Esophagus muscularis mucosa (tissue), 4 donors: ENCODE data around the gene BIN1. TPM values are rescaled to one million over a fixed set of nuclear protein-coding genes. Genes with fewer than 3 reads are reported as not detected.
A peak's percentile ranks its signal among the peaks of the same experiment; 100 is the strongest.

Experiments used
- DNase-seq: peaks from one replicate; pipeline ENCODE4 v3.0.0-alpha.2; 2017; ENCODE audit errors: extremely low spot score
- H3K27ac ChIP-seq, 4 donors: fragments of 200-600 bp; sonication (generic); replicated peaks in 1 of 4; 1 replicate in 3 of 4; 2 replicates in 1 of 4; pipeline ENCODE4 v1.5.1; 2016 to 2019; ENCODE audit warnings: mild to moderate bottlenecking in 1 of 4
- H3K27me3 ChIP-seq, 4 donors: fragments of 200-600 bp; sonication (generic); one replicate each; pipeline versions ENCODE4 v1.5.1 to v1.6.0; 2016 to 2019
- H3K36me3 ChIP-seq, 4 donors: fragments of 200-600 bp; sonication (generic); one replicate each; pipeline ENCODE4 v1.5.1; 2016 to 2019
- H3K4me1 ChIP-seq, 4 donors: fragments of 200-600 bp; sonication (generic); one replicate each; pipeline ENCODE4 v1.5.1; 2016 to 2019
- H3K4me3 ChIP-seq, 4 donors: fragments of 200-600 bp; sonication (generic); 1 replicate in 2 of 4; 2 replicates in 2 of 4; pipeline ENCODE4 v1.5.1; 2016 to 2019; ENCODE audit warnings: mild to moderate bottlenecking in 4 of 4, moderate library complexity in 1 of 4
- H3K9me3 ChIP-seq, 4 donors: fragments of 200-600 bp; sonication (generic); 1 replicate in 3 of 4; 2 replicates in 1 of 4; pipeline ENCODE4 v1.5.1; 2016 to 2019
- CTCF ChIP-seq, 3 experiments: fragments of 200-600 bp in 2 of 3; fragments of 450-650 bp in 1 of 3; sonication (generic) in 2 of 3; IDR thresholded peaks; one replicate each; pipeline ENCODE4 v1.5.1; 2017 to 2019; ENCODE audit warnings: antibody characterized with exemption in 3 of 3, mild to moderate bottlenecking in 2 of 3, moderate library complexity in 1 of 3
- EP300 ChIP-seq: sonication (generic); formaldehyde crosslinking; IDR thresholded peaks from one replicate; pipeline ENCODE4 v1.6.1; 2017; ENCODE audit warnings: antibody characterized with exemption
- POLR2A ChIP-seq: fragments of 450-650 bp; IDR thresholded peaks from one replicate; pipeline ENCODE4 v1.6.1; 2017; ENCODE audit warnings: antibody characterized with exemption, moderate library complexity, mild to moderate bottlenecking, low read depth
- POLR2AphosphoS5 ChIP-seq, 2 donors: sonication (generic); formaldehyde crosslinking; IDR thresholded peaks; one replicate each; pipeline ENCODE4 v1.6.1; 2017; ENCODE audit warnings: antibody characterized with exemption in 2 of 2
- WGBS: methylation state at CpG from one replicate; pipeline ENCODE4 v1.1.5; 2018; 5-methylcytosine and 5-hydroxymethylcytosine counted together
- intact Hi-C: fragments of 100-400 bp; cut with DNase I; formaldehyde crosslinking; loops from one replicate; pipeline ENCODE4 v1.15.1; 2023
- total RNA-seq, 4 donors: library from RNA; depleted of rRNA; stranded (reverse); fragments of >200 nt; gene quantifications; one replicate each; pipeline versions ENCODE4 v1.1.0 to v1.2.1, GENCODE V29; 2016

BIN1 gene
- total RNA-seq, 4 donors from 2014 or later, result 32.4 to 78.2 (median 50.2) TPM

DNA sequence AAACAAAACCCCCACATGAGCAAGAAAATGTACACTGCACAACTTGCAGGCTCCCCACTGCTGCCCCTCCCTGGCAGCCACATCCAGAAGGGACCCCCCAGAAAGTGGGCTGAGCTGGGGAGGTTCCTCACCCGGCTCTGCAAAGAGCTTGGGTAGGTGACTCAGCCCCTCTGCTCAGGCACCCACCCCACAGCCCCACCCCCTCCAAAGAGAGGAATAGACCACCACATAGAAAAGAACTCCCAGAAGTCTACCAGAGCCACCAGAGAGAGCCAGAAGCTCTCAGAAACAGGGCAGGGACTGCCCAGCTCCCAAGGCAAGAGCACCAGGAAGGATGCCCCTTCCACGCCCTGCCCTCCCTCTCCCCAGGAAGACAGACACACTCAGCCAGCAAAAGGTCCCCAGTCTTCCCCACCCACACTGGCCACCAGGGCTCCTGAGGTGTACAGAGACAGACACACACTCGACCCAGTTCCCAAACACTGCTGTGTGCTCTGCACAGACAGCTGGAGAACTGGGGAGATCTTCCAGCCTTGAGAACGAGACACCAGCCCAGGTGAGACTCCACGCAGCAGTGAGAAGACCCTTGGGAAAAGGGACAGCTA lies 28.2 kb downstream of the BIN1 start:
- no CpG with 5 or more reads among the region's 5 CpGs for WGBS
- TF ChIP-seq POLR2AphosphoS5 (IDR thresholded peaks at IDR 0.05) (no peak), POLR2A (no peak), CTCF (IDR thresholded peaks at IDR 0.05) (no peak), EP300 (no peak)
- H3K36me3 ChIP-seq, result no peaks in the 10 kb centered on the region
- H3K4me3 ChIP-seq, result no peak overlapping the region
- DNase-seq, result no peak
- no peak overlapping the region for H3K27ac ChIP-seq
- peaks cover 19 to 76% (median 63%) of the 10 kb centered on the region in 4 donors for H3K4me1 ChIP-seq
- H3K27me3 ChIP-seq, result no peaks in the 10 kb centered on the region
- no peaks in the 10 kb centered on the region for H3K9me3 ChIP-seq
- intact Hi-C loops, result no loop called here

- intact Hi-C loops, result no loop called here
- peaks cover 0 to 3% (median 0%) of the 10 kb centered on the region in 4 donors for H3K36me3 ChIP-seq
- H3K4me1 ChIP-seq, result peaks cover 19 to 73% (median 58%) of the 10 kb centered on the region in 4 donors
- H3K9me3 ChIP-seq, result no peaks in the 10 kb centered on the region
- TF ChIP-seq CTCF (IDR thresholded peaks at IDR 0.05) (no peak), EP300 (no peak), POLR2A (no peak), POLR2AphosphoS5 (IDR thresholded peaks at IDR 0.05) (no peak)
- no peak overlapping the region for H3K4me3 ChIP-seq
- peak overlapping the region in 1 of 4 donors; percentile 27 for H3K27ac ChIP-seq
- DNase-seq, result no peak
- 80% methylated on average over 3 of the region's 5 CpGs for WGBS
- H3K27me3 ChIP-seq, result no peaks in the 10 kb centered on the region
Measured at GRCh38 chr2:127078028-127078427, 28.9 kb downstream of the BIN1 start.

- Histone ChIP-seq H3K27ac (peak overlapping the region in 2 of 4 donors; percentile 13 to 27), H3K4me3 (no peak overlapping the region), H3K27me3 (no peaks in the 10 kb centered on the region), H3K36me3 (peaks cover 0 to 13% (median under 1%) of the 10 kb centered on the region in 4 donors), H3K9me3 (no peaks in the 10 kb centered on the region), H3K4me1 (peaks cover 14 to 67% (median 49%) of the 10 kb centered on the region in 4 donors)
- TF ChIP-seq POLR2A, result no peak
- no peak for TF ChIP-seq EP300
- no peak for DNase-seq
- intact Hi-C loops, result no loop called here
- WGBS, result 94% methylated on average over 6 of the region's 11 CpGs
Measured at GRCh38 chr2:127076924-127077323, 30.0 kb downstream of the BIN1 start.

DNA sequence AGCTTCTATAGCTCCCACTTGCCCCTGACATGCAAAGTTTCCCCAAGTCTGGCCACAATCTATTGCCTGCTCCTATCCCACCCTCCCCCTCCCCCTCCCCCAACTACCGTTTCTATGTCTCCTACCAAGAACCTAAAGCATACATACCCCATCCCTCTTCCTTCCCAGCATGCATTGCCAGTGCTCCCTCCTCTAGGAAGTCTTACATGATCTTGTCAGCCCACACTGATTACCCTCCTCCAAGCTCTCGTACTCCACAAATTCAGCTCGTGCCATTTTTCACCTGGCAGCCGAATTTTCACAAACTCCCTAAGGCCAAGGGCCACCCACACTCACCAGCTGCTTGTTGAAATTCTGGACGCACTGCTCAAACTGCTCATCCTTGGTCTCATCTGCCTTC lies 30.7 kb downstream of the BIN1 start:
- H3K4me3 ChIP-seq, result no peak overlapping the region
- no peaks in the 10 kb centered on the region for H3K9me3 ChIP-seq
- TF ChIP-seq CTCF (IDR thresholded peaks at IDR 0.05), result no peak
- TF ChIP-seq POLR2A, result no peak
- TF ChIP-seq EP300, result no peak
- TF ChIP-seq POLR2AphosphoS5 (IDR thresholded peaks at IDR 0.05), result no peak
- H3K27me3 ChIP-seq, result no peaks in the 10 kb centered on the region
- intact Hi-C loops, result no loop called here
- peaks cover 0 to 16% (median 1%) of the 10 kb centered on the region in 4 donors for H3K36me3 ChIP-seq
- 90% methylated on average over 5 of the region's 5 CpGs for whole genome bisulfite sequencing
- no peak for DNase-seq
- H3K4me1 ChIP-seq, result peaks cover 10 to 60% (median 44%) of the 10 kb centered on the region in 4 donors
- peak overlapping the region in 2 of 4 donors; percentile 13 to 27 for H3K27ac ChIP-seq

- no peaks in the 10 kb centered on the region for H3K9me3 ChIP-seq
- 100% methylated on average over 6 of the region's 6 CpGs for WGBS
- no peaks in the 10 kb centered on the region for H3K27me3 ChIP-seq
- peaks cover 0 to 21% (median 1%) of the 10 kb centered on the region in 4 donors for H3K36me3 ChIP-seq
- intact Hi-C loops, result no loop called here
- no peak for DNase-seq
- H3K4me3 ChIP-seq, result no peak overlapping the region
- TF ChIP-seq EP300, result no peak
- TF ChIP-seq CTCF (IDR thresholded peaks at IDR 0.05), result no peak
- TF ChIP-seq POLR2AphosphoS5 (IDR thresholded peaks at IDR 0.05), result no peak
- no peak for TF ChIP-seq POLR2A
- H3K4me1 ChIP-seq, result peaks cover 8 to 56% (median 39%) of the 10 kb centered on the region in 4 donors
- H3K27ac ChIP-seq, result no peak overlapping the region
Measured at GRCh38 chr2:127075821-127076220, 31.1 kb downstream of the BIN1 start.
